ENCODE results near the gene PML.

The PML gene

DNA sequence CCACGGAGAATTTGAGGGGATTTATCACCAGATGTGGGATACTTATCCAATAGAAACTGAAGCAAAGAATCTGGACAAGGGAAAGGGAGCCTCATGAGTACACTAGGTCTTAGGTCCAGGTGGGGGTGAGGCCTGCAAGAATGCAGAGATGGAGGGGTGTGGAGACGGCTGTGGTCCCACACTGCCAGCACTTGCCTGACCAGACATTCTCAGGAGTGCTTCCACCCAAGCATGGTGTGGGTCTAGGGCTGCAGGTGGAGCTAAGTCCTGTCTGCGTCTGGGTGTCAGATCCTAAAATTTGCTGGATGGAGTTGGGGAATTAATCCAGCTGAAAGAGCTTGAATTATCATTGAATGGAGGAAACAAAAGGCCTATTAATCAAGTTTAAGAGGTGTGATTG, 14.4 kb downstream of the PML start:
- DNase-seq (ENCODE audit: low read depth): no peak

DNA sequence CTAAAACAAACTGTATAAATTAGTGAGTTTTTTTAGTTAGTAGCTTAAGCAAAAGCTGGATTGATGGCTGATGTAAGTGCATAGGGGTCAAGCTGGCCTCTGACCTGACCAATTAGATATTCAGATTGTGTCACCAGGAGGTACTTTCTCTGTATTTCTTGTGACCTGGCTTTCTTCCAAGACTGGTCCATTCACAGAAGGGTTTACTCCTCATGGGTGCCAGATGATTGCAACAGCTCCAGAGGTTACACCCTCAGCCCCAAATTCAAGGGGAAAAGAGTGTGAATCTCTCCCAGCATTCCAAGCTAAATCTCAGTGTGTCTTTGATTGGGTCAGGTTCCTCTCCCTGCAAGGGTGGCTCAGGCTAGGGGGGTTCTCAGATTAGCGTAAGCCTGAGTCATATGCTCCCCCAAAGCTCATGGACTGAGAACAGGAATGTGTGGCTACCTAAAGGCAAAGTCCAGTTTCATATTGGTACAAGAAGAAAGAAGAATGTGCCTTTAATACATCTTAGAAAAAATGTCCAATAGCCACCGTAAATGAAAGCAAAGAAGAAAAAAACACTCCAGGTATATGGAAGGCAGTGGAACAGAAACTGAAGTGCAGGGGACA, 16.5 kb downstream of the PML start:
- no peak for DNase-seq (ENCODE audit: low read depth)

DNA sequence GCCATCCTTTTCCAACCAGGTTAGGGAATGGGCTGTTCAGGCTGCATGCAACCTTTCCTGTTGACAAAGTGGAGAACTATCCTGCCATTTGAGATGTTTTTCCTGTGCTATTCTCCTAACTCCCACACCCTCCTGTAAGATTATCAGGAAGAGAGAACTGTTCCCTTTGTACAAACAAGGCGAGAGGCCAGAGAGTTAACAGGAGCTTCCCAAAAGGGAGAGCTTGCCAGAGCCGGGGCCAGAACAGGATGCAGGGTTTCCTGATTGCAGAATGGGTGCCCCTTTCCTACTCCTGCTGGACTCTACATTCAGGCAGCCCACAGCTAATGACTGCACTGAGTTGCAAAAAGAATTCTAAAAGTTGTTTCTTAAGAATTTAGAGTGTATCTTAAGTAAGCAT, 17.1 kb downstream of the PML start:
- no peak for DNase-seq (ENCODE audit: low read depth)

DNA sequence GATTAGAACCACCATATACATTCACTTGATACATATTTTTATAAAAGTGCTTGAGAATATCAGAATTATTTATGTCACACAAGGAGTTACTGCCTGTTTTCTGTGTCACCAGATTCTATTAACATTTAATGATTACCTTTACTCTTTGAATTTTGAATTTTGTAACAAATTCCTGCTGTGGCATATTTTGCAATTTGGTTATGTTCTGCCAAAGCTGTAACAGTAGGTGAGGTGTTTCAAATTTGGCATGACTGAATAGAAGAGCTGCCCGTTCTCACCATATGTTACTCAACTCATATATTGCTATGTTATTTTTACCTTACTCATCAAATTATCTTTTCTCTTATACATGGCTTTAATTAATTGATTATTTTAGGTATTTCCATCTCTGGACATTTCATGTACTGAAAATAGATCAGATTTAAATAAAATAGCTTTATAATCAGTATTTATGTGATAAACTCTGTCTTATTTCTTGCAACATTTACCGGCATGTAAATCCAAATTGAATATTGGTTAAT, 18.9 kb downstream of the PML start:
- no peak for DNase-seq (ENCODE audit: low read depth)

DNA sequence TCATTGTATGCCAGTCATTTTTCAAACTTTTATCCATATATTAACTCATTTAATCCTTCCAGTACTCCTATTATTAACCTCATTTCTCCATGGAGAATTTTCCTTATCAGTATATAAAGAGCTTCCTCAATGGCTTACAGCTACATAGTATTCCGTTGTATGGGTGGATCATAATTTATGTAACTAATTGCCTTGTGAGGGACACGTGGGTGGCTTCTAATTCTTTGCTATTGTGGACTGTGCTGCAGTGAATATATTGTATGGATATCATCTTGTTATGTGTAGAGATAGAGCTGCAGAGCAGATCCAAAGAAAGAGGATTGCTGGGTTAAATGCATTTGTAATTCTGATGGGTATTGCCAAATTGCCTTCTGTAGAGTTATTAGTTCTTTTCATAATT, 25.2 kb downstream of the PML start:
- no peak for DNase-seq (ENCODE audit: low read depth)

DNA sequence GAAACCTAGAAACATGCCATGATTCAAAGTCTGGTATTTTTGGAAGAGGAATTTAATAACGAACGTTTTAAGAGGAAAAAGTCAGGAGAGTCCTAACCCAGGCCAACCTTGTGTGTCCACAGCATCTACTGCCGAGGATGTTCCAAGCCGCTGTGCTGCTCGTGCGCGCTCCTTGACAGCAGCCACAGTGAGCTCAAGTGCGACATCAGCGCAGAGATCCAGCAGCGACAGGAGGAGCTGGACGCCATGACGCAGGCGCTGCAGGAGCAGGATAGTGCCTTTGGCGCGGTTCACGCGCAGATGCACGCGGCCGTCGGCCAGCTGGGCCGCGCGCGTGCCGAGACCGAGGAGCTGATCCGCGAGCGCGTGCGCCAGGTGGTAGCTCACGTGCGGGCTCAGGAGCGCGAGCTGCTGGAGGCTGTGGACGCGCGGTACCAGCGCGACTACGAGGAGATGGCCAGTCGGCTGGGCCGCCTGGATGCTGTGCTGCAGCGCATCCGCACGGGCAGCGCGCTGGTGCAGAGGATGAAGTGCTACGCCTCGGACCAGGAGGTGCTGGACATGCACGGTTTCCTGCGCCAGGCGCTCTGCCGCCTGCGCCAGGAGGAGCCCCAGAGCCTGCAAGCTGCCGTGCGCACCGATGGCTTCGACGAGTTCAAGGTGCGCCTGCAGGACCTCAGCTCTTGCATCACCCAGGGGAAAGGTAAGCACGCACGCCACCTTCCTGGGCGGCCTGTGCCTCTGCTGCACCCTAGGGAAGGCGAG, 28.4 kb downstream of the PML start:
- DNase-seq (ENCODE audit: low read depth): no peak

DNA sequence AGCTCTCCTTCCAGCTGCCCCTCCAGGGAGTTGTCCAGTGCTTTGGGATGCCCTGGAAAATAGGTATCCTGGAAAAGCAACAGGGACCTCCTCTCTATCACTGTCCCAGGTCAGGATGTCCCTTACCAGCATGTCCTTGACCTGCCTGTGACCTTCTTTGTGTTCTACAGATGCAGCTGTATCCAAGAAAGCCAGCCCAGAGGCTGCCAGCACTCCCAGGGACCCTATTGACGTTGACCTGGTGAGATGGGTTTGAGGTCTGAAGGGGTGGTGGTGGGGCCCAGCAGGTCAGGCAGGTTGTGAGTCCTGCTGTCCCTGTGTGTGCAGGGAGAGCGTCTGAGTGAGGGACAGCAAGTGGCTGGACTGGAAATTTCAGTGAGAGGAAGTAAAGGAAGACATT, 30.2 kb downstream of the PML start:
- no peak for DNase-seq (ENCODE audit: low read depth)

DNA sequence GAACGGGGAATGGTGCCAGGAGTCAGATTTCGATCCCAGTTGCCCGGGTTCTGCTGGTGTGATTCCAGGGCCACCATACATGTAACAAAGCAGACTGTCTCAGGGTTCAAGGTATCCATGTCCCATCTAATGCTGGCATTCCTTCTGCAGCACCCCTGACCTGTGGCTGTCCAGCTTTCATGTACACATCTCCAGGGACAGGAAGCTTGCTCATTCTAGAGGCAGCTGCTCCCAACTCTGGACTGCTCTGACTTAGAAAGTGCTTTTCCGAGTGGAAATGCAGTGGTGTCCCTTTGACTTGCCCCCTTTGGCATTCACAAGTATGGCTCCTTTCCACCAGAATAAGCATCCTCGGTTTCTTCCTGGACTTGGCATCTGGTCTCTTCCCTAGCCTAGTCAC, 30.9 kb downstream of the PML start:
- DNase-seq (ENCODE audit: low read depth): no peak

DNA sequence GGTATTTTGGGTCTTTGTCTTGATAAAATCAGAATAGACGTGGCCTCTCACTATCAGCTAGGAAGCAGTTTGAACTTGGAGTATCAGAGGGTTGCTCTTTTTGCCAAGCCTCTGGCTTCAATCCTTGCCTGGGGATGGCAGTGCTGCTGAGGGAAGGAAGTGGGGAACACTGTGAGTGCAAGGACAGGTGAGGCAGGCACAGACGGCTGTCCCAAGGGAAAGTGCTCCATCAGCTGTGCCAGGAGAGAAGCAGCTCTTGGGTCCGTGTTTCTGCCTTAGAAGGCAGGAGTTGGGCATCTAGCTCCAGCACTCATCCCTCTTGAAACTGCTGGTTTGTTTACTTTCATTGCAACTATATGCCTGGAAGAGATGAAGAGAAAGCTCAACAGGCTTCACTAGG, 33.2 kb downstream of the PML start:
- no peak for DNase-seq (ENCODE audit: low read depth)

DNA sequence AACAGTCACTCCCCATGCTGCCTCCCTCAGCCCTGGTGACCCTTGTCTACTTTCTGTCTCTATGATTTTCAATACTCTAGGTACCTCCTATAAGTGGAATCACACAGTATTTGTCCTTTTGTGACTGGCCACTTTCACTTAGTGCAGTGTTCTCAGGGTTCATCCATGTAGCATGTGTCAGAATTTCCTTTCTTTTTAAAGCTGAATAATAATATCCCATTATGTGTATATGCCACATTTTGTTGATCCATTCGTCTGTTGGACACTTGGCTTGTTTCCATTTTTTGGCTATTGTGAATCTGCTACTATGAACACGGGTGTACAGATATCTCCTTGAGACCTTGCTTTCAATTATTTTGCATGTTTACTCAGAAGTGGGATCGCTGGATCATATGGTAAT, 34.1 kb downstream of the PML start:
- no peak for DNase-seq (ENCODE audit: low read depth)

DNA sequence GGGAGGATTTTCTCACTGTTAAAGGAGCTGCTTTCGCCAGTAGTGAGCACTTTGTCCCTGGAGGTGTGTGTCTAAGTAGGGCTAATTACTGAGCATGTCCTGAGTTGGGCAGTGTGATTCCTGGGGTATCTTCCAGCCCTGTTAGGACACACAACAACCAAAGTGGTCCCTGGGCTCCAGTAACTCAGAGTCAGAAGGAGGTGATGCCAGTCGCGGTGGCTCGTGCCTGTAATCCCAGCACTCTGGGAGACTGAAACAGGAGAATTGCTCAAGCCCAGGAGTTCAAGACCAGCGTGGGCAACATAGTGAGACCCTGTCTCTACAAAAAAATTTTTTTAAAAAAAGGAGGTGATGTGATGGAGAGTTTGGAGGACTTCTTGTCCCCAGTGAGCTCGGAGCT, 37.5 kb downstream of the PML start:
- no peak for DNase-seq (ENCODE audit: low read depth)

DNA sequence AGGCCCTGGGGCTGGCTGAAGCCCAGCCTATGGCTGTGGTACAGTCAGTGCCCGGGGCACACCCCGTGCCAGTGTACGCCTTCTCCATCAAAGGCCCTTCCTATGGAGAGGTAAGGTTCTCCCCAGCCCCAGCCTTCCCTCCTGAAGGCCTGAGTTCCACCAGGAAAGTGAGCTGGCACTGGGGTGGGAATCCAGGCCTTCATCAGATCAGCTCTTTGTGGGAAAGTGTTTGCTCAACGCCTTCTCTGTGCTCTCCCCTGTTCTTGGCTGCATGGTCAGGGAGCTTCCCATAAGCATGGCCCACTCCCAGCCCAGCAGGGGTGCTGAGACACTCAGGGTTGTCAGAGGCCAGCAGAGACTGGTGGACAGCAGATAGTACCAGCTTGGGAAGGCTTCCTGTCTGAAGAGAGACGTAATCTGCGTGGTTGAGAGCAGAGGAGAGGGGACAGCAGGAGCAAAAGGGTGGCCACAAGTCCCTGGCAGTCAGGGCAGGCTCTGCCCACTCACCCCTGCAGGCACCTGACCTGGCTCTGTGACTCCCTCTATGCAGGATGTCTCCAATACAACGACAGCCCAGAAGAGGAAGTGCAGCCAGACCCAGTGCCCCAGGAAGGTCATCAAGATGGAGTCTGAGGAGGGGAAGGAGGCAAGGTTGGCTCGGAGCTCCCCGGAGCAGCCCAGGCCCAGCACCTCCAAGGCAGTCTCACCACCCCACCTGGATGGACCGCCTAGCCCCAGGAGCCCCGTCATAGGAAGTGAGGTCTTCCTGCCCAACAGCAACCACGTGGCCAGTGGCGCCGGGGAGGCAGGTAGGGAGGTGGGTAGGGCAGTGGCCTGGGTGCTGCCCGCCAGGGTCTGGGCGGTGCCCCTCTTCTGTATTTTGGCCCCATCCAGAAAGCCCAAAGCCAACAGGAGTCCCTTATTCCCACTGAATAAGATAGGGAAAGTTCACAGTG, 38.4 kb downstream of the PML start:
- DNase-seq (ENCODE audit: low read depth): no peak

DNA sequence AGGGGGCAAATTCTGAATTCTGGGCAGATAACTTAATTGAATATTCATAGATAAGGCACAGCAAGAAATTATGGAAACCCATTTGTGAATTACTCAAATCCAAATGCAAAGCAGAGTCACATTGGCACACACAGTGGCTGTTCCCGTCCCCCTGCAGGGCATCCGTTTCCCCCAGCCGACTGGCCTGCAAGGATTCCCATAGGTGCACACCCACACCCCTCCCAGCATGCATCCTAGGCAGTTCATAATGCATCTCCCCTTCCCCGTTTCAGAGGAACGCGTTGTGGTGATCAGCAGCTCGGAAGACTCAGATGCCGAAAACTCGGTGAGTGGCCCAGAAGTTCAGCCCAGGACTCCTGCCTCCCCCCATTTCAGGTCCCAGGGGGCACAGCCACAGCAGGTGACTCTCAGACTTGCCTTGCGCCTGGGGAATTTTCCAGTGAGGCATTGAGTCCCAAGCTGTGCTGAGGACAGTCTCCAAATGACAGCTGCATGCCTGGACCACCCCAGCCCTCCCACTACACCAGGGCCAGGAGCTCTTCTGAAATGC, 39.8 kb downstream of the PML start:
- DNase-seq (ENCODE audit: low read depth): no peak

DNA sequence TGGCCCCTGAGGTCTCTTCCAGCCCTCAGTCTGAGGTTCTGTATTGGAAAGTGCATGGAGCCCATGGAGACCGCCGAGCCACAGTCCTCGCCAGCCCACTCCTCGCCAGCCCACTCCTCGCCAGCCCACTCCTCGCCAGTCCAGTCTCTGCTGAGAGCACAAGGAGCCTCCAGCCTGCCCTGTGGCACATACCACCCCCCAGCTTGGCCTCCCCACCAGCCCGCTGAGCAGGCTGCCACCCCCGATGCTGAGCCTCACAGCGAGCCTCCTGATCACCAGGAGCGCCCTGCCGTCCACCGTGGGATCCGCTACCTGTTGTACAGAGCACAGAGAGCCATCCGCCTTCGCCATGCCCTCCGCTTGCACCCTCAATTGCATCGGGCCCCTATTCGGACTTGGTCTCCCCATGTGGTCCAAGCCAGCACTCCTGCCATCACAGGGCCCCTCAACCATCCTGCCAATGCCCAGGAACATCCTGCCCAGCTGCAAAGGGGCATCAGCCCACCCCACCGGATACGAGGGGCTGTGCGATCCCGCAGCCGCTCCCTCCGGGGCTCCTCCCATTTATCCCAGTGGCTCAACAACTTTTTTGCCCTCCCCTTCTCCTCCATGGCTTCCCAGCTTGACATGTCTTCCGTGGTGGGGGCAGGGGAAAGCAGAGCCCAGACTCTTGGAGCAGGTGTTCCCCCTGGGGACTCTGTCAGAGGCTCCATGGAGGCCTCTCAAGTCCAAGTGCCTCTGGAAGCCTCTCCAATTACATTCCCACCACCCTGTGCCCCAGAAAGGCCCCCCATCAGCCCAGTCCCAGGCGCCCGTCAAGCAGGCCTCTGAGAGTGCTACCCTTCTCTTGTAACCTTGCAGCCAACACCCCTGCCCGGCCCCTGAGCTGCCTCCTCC, 40.9 kb downstream of the PML start:
- no peak for DNase-seq (ENCODE audit: low read depth)

DNA sequence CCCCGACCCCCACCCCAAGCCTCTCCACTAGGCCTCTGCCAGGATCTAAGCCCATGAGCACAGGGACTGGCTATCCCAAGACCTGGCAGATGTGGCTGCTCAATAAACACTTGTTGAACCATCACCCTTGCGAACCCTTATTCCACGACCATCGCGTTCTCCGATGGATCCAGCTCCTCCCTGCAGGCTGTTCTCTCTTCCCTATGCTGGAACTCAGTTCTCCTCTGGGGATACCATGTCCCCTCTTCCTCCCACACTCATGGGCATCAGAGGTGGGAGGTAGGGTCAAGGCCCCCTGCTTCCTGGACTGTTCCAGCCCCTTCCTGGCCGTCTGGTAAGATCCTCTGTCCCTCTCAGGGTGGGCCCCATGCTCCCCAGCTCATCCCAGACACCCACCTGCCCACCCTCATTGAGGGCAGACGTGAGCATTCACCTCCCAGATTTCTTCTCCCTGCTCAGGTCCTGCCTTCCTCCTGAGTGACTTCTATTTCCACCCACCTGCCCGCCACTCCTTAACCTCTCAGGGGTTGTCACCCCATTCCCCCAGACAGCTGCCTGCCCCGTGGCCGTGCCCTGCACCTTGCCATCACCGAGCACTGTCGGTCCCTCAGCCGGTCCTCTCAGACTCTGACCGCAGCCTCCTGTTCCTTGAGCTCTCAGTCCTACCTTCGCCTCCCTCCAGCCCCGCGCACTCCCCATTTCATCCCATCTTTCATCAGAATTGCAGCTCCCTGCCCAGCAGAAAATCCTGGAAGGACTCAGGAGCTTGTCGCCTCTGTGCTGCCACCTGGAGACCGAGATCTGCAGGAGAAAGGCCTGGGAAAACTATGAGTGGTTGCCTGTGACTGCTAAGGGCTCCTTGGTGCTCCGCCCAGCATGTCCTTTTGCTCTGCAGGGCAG, 42.0 kb downstream of the PML start:
- DNase-seq (ENCODE audit: low read depth): no peak

DNA sequence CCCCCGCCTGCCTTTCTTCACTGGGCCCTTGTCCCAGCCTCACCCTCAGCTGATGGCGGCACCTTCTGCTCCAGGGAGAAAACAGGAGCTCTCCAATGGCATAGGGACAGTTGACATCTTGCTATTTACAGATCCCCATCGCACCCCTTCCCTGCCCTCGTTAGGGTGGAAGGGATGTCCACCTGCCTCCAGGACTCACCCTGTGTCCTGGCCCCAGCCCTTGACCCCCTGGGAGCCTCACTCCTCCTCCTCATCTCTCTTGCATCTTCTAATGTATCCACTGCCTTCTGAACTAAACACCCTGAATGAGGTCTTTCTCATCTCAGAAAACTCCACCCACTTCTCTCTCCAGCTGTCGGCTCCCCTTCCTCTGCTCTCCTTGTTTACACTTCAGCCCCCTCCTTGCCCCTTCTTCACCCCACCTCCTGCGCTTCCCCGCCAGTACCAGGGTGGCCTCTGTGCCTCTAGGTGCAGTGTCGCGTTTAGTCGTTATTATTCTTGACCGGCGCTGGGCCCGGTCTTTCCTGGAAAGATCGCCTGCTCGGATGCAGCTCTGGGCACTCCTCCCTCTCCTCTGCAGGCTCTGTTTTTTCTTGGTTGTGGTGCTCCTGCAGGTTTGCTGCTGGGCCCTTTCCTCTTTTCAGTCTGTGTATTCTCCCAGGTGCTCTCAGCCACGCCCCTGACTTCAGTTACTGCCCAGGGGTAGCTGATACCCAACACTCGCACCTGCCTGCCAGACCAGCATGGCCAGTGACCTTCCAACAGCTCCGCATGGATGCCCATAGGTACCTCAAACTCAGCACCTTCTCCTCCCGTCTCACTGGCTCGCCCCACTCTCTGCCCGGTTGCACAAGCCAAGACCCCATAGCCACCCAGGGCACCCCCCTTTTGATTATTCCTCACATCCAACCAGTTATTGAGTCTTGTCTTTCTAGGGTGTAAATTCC, 42.9 kb downstream of the PML start:
- DNase-seq (ENCODE audit: low read depth): no peak

DNA sequence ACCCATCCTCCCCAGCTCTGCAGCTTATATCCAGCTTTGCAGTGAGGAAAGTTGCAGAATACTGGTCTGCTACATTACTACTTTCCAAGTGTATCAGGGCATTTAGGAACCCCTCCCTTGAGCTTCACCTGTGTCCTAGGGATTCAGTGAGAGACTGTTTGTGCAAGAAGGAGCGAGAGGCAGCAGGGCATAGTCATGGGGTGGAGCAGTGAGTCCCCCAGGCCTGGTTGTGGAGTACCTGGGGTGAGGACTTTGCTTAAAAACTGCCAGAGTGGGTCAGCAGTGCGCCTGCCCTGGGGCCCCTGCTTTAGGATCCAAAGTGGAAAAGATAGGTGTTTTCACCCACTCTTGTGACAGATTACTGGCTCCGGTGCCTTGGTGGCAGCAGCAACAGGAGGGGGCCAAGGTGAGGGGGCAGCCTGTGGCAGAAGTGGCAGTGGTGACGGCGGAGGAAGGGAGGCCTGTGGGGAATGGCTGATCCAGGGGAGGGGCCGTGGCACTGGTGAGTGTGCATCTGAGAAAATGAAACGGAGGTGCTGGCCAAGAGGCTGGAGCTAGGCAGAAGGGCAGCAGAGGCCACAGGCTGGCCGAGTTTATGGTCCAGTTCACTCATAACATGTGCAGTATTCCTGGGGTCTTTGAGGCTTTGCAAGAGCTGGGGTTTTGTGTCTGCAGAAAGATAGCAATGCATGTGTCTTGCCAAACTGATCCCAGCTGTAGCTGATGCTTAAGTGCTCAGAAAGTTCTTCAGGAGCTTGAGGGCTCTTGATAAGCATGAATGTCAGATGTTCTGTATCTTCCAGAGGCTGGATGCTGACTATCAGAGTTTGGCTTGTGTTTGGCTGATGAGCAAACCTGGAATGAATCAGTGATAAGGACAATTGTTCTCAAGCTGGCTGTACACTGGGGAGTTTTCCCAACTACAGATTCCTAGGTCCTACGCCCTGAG, 44.5 kb downstream of the PML start:
- no peak for DNase-seq (ENCODE audit: low read depth)

DNA sequence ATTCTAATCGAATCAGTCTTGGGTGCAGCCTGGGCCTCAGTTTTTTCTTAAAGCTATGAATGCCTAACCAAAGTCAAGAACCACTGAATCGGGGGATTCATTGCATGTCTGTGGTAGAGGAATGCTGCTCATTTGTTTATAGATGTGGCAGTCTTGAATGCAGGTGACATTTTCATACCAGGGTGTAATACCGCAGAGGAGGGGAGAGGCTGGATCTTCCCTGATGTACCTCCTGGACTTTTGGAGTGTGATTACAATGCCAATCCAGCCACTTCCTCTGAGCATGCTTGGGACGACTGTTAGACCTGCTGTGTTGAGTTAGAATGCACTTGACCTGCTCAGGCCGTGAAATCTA, 45.1 kb downstream of the PML start:
- no peak for DNase-seq (ENCODE audit: low read depth)

Measured in HS-27A (cell line).